ENCODE results near the gene CDT1.
"Not testable (repeated sequence)": the region's sequence is repeated elsewhere in the genome, so short reads cannot be mapped to it uniquely, and the experiment has no call there.

CDT1 gene

DNA sequence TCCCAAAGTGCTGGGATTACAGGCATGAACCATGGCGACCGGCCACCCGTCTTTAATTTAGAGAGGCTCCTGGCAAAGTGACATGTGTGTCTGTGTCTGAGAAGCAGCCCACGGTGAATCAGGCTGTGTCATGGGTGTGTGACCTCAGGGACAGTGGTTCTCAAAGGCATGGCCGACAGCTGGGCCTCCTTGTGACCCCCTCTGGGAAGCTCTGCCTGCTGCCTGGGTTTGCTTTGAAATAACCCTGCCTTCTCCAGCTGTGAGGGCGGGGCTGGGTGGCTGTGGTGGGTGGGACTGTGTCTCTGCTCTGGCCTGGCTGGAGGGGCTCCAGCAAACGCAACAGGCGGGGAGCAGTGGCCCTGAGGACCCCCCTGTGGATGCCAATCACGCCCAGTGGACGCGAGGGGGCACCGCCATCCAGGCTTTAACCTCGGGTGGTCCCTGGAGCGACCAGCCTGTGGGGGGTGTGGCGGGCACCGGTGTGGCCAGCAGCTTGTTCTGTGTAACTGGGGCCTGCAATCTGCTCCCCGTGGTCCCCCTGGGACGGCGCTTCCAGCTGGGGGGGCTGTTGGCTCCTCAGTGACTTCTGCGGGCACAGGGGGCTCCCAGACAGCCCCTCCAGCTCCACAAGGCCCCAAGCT lies 16.9 kb downstream of the CDT1 start:
- DNase-seq = no peak

- DNase-seq = no peak
These were observed 17.7 kb downstream of the CDT1 start for GRCh38 chr16:88821168-88821850.

DNA sequence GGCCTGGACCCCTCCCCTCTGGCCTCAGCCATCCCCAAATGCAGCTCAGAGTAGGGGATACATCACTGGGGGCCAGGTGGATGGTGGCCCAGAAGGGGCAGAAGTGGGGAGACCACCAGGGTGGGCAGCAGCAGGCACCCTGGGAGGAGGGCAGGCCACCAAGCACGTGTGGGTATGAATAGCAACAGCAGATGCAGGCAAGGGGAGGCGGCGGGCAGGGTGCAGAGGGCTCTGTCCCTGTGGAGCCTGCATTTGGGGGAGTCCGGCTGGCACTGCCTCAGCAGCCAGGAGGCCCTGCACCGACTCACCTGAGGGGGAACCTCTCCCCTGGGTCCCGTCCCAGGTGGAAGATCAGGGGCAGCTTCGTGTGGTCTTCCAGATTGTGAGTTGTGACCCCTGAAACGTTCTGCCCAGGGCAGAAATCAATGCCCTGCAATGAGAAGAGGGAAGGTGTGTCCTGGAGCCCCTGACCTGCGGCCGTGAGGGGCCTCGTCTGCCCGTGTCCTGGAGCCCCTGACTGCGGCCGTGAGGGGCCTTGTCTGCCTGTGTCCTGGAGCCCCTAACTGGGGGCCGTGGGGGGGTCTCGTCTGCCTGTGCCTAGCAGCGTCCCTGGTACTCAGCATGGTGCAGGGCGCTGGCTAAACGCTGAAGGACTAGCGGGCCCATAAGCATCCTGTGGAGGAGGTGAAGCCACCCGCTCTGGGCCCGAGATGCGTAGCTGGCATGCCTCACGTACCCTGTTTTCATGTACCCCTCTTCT lies 18.9 kb downstream of the CDT1 start:
- no peak for DNase-seq

DNA sequence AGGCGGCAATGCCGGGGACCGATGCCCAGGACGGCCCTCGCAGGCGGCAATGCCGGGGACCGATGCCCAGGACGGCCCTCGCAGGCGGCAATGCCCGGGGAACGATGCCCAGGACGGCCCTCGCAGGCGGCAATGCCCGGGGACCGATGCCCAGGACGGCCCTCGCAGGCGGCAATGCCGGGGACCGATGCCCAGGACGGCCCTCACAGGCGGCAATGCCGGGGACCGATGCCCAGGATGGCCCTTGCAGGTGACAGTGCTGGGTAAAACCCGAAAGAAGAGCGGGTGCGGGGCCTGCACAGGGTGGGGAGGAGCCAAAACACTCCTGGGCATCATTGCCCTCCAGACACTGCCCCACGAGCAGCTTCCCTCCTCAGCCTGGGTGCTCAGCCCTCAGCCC lies 20.1 kb downstream of the CDT1 start:
- not testable (repeated sequence) for DNase-seq

DNA sequence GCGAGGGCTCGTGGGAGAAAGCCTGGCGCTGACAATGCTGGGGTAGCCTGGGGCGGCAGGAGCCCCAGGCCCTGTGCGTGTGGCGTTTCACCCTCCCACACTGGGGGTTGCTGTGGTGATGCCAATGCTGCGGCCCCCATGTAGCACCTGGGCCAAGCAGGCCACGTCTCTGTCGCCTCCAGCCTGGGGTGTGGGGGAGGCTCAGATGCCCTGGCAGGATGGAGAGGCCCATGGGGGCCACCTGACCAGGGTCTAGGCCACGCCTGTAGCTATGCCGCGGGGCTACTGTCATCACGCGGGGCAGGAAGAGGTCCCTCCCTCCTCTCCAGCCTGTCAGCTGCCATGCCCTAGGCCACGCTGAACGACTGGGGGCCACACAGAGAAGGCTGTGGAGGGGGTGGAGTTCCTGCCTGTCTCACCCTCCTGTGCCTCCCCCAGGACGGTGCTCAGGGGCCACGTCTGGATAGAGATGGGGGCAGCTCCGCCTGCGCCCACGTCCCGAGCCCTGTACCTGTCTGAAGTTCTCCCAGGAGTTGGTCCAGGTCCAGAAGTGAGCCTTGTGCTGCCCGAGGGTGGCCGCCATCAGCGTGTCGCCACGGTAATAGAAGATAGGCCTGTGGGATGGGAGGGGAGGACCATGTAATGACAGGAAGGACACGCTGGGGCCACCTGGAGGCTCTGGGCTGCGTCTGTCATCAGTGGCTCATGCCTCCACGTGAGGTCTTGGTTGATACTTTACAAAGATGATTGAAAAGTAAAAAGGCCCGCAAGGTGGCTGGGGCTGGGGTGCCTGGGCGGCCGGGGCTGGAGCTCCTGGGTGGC lies 20.9 kb downstream of the CDT1 start:
- DNase-seq = no peak

- no peak for DNase-seq
These were observed 21.6 kb downstream of the CDT1 start for GRCh38 chr16:88825146-88825545.

- no peak for DNase-seq
These were observed 22.7 kb downstream of the CDT1 start for GRCh38 chr16:88826070-88826840.

DNA sequence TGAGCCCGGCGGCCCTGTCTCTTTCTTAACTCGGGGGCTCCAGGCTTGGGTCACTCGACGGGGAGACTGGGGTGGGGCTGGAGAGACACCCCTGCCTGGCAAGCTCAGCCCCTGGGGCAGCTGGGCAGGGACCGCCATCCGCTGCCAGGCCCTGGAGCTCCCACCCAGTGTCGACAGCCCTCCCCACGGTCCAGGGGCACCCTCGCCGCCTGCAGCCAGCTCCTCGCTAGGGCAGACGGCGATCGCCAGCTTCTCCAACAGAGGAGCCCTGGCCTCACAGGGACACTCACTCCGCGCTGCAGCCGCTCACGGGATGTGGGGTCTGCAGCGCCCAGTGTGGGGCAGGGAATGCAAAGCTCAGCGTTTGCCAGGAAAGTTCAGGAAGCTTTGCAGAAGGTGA lies 24.1 kb downstream of the CDT1 start:
- DNase-seq = no peak

DNA sequence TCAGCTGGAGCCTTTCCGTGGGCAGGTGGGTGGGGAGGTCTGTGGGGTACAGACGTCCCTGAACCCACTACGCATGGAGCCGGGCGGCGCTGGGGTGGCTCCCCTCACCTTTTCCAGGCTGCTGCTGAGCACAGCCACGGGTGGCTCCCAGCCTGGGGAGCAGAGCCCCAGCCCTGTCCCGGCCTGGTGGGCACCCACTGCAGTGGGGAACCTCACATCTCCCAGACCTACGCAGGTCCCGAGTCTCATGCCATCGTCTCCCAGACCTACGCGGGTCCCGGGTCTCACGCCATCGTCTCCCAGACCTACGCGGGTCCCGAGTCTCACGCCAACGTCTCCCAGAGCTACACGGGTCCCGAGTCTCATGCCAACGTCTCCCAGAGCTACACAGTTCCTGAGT lies 25.1 kb downstream of the CDT1 start:
- no peak for DNase-seq

DNA sequence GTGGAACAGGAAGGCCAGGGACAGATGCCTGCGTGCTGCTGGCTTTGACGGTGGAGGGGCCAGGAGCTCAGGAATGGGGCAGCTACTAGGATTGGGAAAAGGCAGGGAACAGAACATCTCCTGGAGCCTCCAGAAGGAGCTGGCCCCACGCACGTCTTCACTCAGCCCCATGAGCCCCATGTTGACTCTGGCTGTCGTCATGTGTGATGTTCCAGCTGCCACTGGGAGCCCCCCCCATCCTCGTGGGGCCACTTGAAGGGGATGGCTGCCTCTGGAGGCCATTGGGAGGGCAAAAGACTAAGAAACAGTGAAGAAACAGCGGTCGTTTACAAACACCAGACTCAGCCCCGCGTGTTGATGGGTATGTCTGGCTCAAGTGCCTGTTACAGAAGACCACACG lies 26.7 kb downstream of the CDT1 start:
- no peak for DNase-seq

GRCh38 chr16:88830783-88831182 lies 27.2 kb downstream of the CDT1 start:
- DNase-seq = no peak

GRCh38 chr16:88831838-88832237 lies 28.2 kb downstream of the CDT1 start:
- DNase-seq = no peak

DNA sequence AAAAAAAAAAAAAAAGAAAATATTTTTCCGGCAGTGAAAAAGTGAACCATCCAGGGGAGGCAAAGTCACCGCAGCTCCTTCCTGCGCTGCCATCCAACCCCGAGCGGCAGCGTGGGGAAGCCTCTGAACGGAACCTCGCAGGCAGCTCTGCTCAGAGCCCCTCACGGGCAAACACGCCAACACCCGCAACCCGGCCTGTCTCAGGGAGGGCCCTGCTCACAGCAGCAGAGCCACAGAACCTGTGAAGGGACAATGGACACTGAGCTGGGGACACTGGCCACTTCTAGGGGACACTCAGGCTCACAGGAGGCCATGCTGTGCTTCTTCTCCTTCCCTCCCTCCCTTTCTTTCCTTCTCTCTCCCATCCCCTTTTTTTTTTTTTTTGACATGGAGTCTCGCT lies 29.5 kb downstream of the CDT1 start:
- DNase-seq = no peak

- no peak for DNase-seq
These were observed 31.1 kb downstream of the CDT1 start for GRCh38 chr16:88834670-88835069.

DNA sequence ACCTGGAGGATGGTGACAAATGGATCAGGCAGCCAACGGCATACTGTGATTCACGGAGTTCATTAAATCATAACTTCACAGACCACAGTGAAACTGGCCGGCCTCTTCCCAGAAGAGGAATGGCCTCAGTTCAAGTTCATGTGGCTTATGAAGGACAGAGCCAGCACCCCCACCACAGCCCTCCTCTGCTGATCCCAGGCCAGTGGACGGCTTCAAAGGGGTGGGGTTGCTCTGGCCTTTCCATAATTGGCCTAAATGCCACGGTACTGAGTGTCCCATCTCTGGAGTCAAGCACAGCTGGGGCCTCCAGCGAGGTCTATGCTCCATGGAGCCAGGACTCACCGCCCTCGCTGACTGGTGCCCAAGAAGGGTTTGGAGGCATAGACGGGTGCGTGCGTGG lies 31.8 kb downstream of the CDT1 start:
- no peak for DNase-seq

GRCh38 chr16:88835818-88836217 lies 32.2 kb downstream of the CDT1 start:
- no peak for DNase-seq

DNA sequence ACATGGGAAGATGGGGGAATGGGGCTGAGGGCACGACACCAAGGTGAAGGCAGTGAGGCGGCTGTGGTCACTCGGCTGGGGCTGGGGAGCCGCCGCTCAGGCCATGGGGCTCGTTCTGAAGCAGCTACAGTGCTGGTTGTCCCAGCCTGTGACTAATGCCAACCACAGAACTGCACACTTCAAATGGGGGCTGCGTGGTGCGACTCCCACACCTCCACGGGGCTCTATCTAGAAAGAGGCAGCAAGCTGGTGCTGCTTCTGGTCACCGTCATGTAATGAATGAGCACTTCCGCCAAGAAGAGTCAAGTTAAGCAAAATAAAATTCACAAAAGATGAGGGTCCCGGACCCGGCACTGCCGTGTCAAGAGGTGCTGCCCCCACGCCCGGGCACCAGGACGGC lies 33.2 kb downstream of the CDT1 start:
- DNase-seq = no peak

- DNase-seq = no peak
These were observed 34.2 kb downstream of the CDT1 start for GRCh38 chr16:88837806-88838205.

DNA sequence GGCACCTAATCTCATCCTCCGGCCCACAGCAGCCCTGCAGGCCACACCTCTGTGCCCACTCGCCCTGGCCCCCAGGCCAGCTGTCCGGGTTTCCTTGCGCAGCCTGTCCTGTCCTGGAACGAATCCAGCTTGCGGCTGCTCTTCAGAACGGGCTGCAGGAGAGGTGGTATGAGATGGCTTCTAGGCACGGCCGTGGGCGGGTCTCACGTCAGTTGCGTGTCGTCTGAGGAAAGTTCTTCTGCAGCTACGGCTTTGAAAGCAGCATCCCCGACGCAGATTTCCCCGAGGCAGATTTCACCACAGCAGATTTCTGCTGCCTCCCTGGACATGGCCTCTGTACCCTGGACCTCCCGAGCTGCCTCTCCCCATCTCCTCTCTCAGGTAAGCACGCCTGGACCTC lies 35.0 kb downstream of the CDT1 start:
- no peak for DNase-seq

DNA sequence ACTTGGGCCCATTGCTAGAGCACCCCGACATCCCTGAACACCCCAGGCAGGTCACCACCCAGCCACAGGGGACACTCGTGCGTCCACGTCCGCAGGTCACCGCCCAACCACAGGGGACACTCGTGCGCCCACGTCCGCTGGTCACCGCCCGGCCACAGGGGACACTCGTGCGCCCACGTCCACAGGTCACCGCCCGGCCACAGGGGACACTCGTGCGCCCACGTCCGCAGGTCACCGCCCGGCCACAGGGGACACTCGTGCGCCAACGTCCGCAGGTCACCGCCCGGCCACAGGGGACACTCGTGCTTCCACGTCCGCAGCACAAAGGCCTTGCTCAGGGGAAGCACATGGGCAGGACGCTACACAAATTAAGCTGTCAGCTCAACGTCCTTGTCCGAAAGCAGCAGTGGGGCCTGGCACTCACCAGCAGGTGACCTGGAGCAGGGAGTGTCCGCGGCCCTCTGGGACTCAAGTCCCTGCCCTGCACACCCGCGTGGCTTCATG lies 35.5 kb downstream of the CDT1 start:
- no peak for DNase-seq

- DNase-seq = no peak
These were observed 36.4 kb downstream of the CDT1 start for GRCh38 chr16:88839745-88840599.

Data from NCI-H2029 (cell line).